ENCODE measurements around the gene C14orf93. TPM values are rescaled to one million over a fixed set of nuclear protein-coding genes. Genes with fewer than 3 reads are reported as not detected.
"Not testable (repeated sequence)": the region's sequence is repeated elsewhere in the genome, so short reads cannot be mapped to it uniquely, and the experiment has no call there.

Gene C14orf93
- total RNA-seq, 1 experiment from 2014 or later = 8.2 TPM

GRCh38 chr14:22966783-22967269 lies 43.1 kb downstream of the C14orf93 start:
- DNase-seq = no peak
- H3K9me3 Mint-ChIP-seq = 0 out of 5 replicates have a peak, but pooled peaks cover 0 to 2% of the 10 kb centered on the region in 2 experiments
- no peak for TF ChIP-seq CTCF (conservative IDR thresholded peaks at IDR 0.05)
- H2BK5ac ChIP-seq (ENCODE audit: insufficient read length, low read length) = no peak overlapping the region
- no peaks in the 10 kb centered on the region for H3K79me1 ChIP-seq (ENCODE audit: insufficient read depth, low read depth, low read length, poor library complexity, severe bottlenecking)
- H2BK120ac ChIP-seq (ENCODE audit: low read depth, low read length, poor library complexity, severe bottlenecking) = no peak overlapping the region
- H2AFZ ChIP-seq (ENCODE audit: low read length) = no peak overlapping the region
- no peak overlapping the region for H2BK20ac ChIP-seq (ENCODE audit: low read depth, low read length, poor library complexity, severe bottlenecking)
- no peak overlapping the region for H3K4ac ChIP-seq (ENCODE audit: low read depth, low read length)
- no peaks in the 10 kb centered on the region for H3K79me2 ChIP-seq (ENCODE audit: insufficient read depth, low read length)
- H3K27me3 ChIP-seq (ENCODE audit: insufficient read depth, low read length) = no peaks in the 10 kb centered on the region
- no peak overlapping the region for H3K56ac ChIP-seq (ENCODE audit: insufficient read length, low read depth, low read length)
- peaks cover 9 to 24% (median 23%) of the 10 kb centered on the region in 3 experiments for H3K36me3 Mint-ChIP-seq (ENCODE audit: insufficient read depth in 1 of 3, low read depth in 3 of 3)
- H3K4me1 Mint-ChIP-seq = no peaks in the 10 kb centered on the region
- no peaks in the 10 kb centered on the region for H4K20me1 ChIP-seq (ENCODE audit: control insufficient read depth, insufficient read depth, insufficient read length)
- no peak overlapping the region for H2BK15ac ChIP-seq (ENCODE audit: low read depth, low read length)
- no peak overlapping the region for H2AK5ac ChIP-seq (ENCODE audit: insufficient read length, low read length)
- no peak overlapping the region for H2BK12ac ChIP-seq (ENCODE audit: insufficient read length, low read depth, low read length)
- no peak overlapping the region for H3K4me2 ChIP-seq (ENCODE audit: insufficient read depth, insufficient read length, low read length)
- no CpG with 5 or more reads among the region's 4 CpGs for WGBS (ENCODE audit: extremely low coverage, insufficient read length, low lambda C conversion rate)
- H3K18ac ChIP-seq (ENCODE audit: insufficient read length, low read depth, low read length) = no peak overlapping the region
- no peak overlapping the region for H3K9ac ChIP-seq (ENCODE audit: extremely low read depth, insufficient read length, low read length)
- no peaks in the 10 kb centered on the region for H3K4me1 ChIP-seq (ENCODE audit: insufficient read depth, low read length)
- H3K23me2 ChIP-seq (ENCODE audit: insufficient read length, low read depth, low read length, poor library complexity, severe bottlenecking) = no peaks in the 10 kb centered on the region
- no peak overlapping the region for H4K5ac ChIP-seq (ENCODE audit: insufficient read length, low read depth, low read length)
- H3T11ph ChIP-seq (ENCODE audit: low read length) = no peak overlapping the region
- no peak overlapping the region for H3K27ac ChIP-seq (ENCODE audit: insufficient read length, low read depth, low read length)
- no peak overlapping the region for H4K91ac ChIP-seq (ENCODE audit: insufficient read length, low read depth, low read length)
- no peak overlapping the region for H3K23ac ChIP-seq (ENCODE audit: insufficient read length, low read depth, low read length)
- no peaks in the 10 kb centered on the region for H3K9me3 ChIP-seq (ENCODE audit: control insufficient read depth, low read depth, low read length)
- no peak overlapping the region for H3K14ac ChIP-seq (ENCODE audit: insufficient read depth, low read length)
- H3K4me3 Mint-ChIP-seq = no peak overlapping the region; a peak in 1 of 5 replicates
- H4K8ac ChIP-seq (replicated peaks; ENCODE audit: insufficient read length, low read depth, low read length) = no peak overlapping the region
- 0 out of 7 replicates have a peak overlapping the region, but pooled peaks of 1 of the 3 experiments have one; percentile 58 for H3K27ac Mint-ChIP-seq
- no peaks in the 10 kb centered on the region for H3K27me3 Mint-ChIP-seq (ENCODE audit: low read depth)

- peaks cover 7 to 17% (median 16%) of the 10 kb centered on the region in 3 experiments for H3K36me3 Mint-ChIP-seq (ENCODE audit: insufficient read depth in 1 of 3, low read depth in 3 of 3)
- DNase-seq; H3K27me3 Mint-ChIP-seq (ENCODE audit: low read depth); H3K4ac ChIP-seq (ENCODE audit: low read depth, low read length); H3K27ac ChIP-seq (ENCODE audit: insufficient read length, low read depth, low read length); H2BK120ac ChIP-seq (ENCODE audit: low read depth, low read length, poor library complexity, severe bottlenecking); H3K23ac ChIP-seq (ENCODE audit: insufficient read length, low read depth, low read length); H3K4me2 ChIP-seq (ENCODE audit: insufficient read depth, insufficient read length, low read length); H3K4me3 Mint-ChIP-seq; H4K5ac ChIP-seq (ENCODE audit: insufficient read length, low read depth, low read length); H3K18ac ChIP-seq (ENCODE audit: insufficient read length, low read depth, low read length); H3K23me2 ChIP-seq (ENCODE audit: insufficient read length, low read depth, low read length, poor library complexity, severe bottlenecking); H4K20me1 ChIP-seq (ENCODE audit: control insufficient read depth, insufficient read depth, insufficient read length); H3K79me2 ChIP-seq (ENCODE audit: insufficient read depth, low read length); H3K9me3 Mint-ChIP-seq; H4K8ac ChIP-seq (replicated peaks; ENCODE audit: insufficient read length, low read depth, low read length); H3K27me3 ChIP-seq (ENCODE audit: insufficient read depth, low read length); H3K9me3 ChIP-seq (ENCODE audit: control insufficient read depth, low read depth, low read length); H3K56ac ChIP-seq (ENCODE audit: insufficient read length, low read depth, low read length); H3T11ph ChIP-seq (ENCODE audit: low read length); H2BK5ac ChIP-seq (ENCODE audit: insufficient read length, low read length); H2BK15ac ChIP-seq (ENCODE audit: low read depth, low read length); H3K14ac ChIP-seq (ENCODE audit: insufficient read depth, low read length); H2AFZ ChIP-seq (ENCODE audit: low read length); H4K91ac ChIP-seq (ENCODE audit: insufficient read length, low read depth, low read length); H3K4me1 Mint-ChIP-seq; H2BK20ac ChIP-seq (ENCODE audit: low read depth, low read length, poor library complexity, severe bottlenecking); H3K9ac ChIP-seq (ENCODE audit: extremely low read depth, insufficient read length, low read length); H3K79me1 ChIP-seq (ENCODE audit: insufficient read depth, low read depth, low read length, poor library complexity, severe bottlenecking); H2BK12ac ChIP-seq (ENCODE audit: insufficient read length, low read depth, low read length); H3K4me1 ChIP-seq (ENCODE audit: insufficient read depth, low read length); H2AK5ac ChIP-seq (ENCODE audit: insufficient read length, low read length): not testable (repeated sequence)
- H3K27ac Mint-ChIP-seq = peak overlapping the region in 1 of 3 experiments; percentile 78; a peak in 2 of 7 replicates
- no CpG with 5 or more reads among the region's 15 CpGs for WGBS (ENCODE audit: extremely low coverage, insufficient read length, low lambda C conversion rate)
Measured at GRCh38 chr14:22965916-22966782, 43.8 kb downstream of the C14orf93 start.

Measured in H9 (cell line).